NCI-H146 treated with DMSO at 0.1 percent for 48 hours (cell line): Measurements from ENCODE around the gene YPEL1.

ENCODE experiments used
- DNase-seq: peaks from one replicate; lab custom pipeline; 2025; ENCODE audit not compliant: unreplicated experiment; lab: John Stamatoyannopoulos, UW

YPEL1 gene

GRCh38 chr22:21660904-21661303, 74.7 kb downstream of the YPEL1 start:
- no peak for DNase-seq

GRCh38 chr22:21659864-21660525, 75.6 kb downstream of the YPEL1 start:
- DNase-seq = no peak

- peak; percentile 58 for DNase-seq
These were observed 78.1 kb downstream of the YPEL1 start for GRCh38 chr22:21657360-21658032.

GRCh38 chr22:21657020-21657359, 78.6 kb downstream of the YPEL1 start:
- DNase-seq = no peak

GRCh38 chr22:21652547-21653545, 82.7 kb downstream of the YPEL1 start:
- DNase-seq = no peak

GRCh38 chr22:21652010-21652546, 83.5 kb downstream of the YPEL1 start:
- DNase-seq = no peak

- DNase-seq = peak; percentile 26
These were observed 84.0 kb downstream of the YPEL1 start for GRCh38 chr22:21651521-21652009.

GRCh38 chr22:21650823-21651520, 84.6 kb downstream of the YPEL1 start:
- peak; percentile 34 for DNase-seq

- no peak for DNase-seq
These were observed 85.3 kb downstream of the YPEL1 start for GRCh38 chr22:21650280-21650679.
